NK-92 (cell line): ENCODE results near the gene PSD4.

Source experiments
- DNase-seq: peaks from one replicate; lab custom pipeline; 2025; ENCODE audit not compliant: unreplicated experiment; lab: John Stamatoyannopoulos, UW

PSD4 gene

DNA sequence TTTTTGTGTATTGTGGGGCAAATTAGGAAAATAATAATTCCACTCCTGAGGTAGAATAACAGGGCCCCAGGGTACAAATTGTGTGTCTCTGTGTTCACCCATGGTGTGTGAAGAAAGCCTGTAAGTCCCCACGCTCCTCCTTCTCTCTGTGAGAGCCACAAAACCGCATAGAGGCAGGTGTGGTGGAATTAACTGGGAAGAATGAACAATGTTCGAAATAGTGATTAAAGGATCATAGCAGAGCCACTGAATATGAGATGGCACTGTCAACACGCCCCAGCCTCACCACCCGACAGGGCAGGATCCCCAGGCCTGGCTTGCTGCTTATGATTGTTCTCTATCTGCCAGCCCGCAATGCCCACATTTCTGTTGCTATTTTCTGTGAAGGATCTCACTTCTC lies 32.3 kb upstream of the PSD4 start:
- DNase-seq = no peak

DNA sequence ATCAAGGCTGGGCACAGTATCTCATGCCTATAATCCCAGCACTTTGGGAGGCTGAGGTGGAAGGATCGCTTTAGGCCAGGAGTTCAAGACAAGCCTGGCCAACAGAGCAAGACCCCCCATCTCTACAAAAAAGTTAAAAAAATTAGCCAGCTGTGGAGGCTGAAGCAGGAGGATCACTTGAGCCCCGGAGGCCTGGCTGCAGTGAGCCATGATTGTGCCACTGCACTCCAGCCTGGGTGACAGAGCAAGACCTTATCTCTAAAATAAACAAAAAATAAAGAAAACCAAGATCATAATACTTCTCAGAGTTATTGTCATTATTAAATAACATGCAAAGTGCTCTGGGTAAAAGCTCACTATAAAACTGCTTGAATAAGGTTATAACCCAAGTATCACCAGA lies 31.5 kb upstream of the PSD4 start:
- DNase-seq = no peak

- no peak for DNase-seq
Observed at GRCh38 chr2:113144259-113144658, 29.5 kb upstream of the PSD4 start.

- DNase-seq = no peak
Observed at GRCh38 chr2:113148606-113149552, 24.9 kb upstream of the PSD4 start.

DNA sequence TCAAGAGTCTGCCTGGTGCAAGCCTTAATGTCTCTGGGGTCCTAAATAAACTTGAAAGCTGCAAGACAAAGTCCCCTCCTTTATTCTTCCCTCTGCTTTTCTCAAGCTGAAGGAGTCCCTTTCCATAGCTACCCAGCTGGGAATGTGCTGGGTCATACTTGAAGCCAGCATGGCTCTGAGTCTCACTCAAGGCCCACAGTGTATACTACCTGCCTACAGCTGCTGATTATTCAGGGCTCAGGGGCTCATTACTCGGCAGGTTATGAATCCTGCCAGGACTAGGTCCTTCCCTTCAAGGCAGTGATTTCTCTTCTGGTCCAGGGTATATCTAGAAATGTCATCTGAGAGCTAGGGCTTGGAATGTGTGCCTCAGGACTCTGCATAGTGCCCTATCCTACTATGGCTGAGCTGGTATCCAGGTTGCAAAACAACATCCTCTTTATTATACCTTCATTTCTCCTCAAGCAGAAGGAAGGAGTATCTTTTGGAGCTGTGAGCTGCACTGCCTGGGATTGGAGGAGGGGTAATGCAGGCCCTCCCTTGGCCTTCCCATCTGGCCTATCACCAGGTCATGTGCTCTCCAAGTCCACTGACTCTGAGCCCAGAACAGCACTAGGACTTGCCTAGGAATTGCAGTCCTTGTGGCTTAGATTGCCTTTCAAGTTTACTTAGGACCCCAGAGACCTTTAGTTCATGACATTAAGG lies 24.1 kb upstream of the PSD4 start:
- DNase-seq = no peak

DNA sequence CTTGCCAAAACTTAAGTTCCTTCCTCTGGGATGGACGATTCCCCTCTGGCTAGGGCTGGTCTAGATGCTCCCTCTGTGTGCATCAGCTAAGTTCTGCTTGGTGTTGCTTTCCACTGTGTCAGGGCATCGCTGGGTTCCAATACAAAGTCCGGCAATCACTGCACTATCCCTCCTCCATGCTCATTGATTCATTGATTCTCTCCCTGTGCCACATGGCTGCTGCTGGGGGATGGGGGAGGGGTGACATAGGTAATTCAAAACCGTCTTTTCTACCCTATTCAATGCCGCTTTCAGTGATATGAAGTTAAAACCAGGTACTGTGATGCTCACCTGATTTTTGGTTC lies 23.5 kb upstream of the PSD4 start:
- DNase-seq = no peak

- DNase-seq = no peak
Observed at GRCh38 chr2:113155331-113155730, 18.4 kb upstream of the PSD4 start.

- DNase-seq = no peak
Observed at GRCh38 chr2:113156278-113157117, 17.3 kb upstream of the PSD4 start.

- no peak for DNase-seq
Observed at GRCh38 chr2:113157118-113157896, 16.5 kb upstream of the PSD4 start.

DNA sequence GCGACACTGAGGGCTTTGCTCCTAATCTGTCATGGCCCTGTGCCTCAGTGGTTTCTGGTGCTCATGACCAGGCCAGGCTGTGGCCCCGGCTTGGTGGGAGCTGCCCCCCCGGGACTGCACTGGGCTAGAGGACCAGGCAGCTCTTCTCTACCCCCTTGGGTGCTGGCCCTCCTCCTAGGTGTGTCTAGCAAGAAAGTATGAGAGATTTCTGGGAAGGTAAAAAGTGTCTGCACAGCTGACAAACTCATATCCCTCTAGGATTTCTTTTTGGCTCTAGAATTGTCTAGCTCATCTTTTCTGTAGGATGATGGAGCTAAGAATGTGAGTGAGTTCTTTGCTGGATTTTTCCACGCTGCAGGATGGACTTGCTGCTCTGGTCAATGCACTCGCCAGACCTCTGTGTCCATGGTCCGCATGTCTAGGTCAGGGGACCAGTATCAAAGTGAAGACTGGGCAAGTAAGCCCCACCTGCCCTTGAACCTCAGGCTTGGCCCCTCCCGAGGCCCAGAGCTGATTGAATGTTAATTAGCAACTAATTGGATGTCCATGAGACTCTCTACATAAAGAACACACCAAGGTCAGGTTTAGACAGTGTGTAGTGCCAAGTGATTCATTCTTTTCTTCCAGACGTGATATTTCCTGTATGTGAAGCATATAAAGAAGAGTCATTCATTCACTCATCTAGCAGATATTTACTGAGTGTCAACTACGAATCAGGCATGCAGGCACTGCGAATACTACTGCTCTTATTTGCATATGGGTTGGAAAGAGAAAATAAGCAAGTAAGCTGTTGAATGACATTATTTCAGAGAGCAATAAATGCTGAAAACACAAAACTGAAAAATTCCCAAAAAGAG lies 15.6 kb upstream of the PSD4 start:
- DNase-seq = no peak

DNA sequence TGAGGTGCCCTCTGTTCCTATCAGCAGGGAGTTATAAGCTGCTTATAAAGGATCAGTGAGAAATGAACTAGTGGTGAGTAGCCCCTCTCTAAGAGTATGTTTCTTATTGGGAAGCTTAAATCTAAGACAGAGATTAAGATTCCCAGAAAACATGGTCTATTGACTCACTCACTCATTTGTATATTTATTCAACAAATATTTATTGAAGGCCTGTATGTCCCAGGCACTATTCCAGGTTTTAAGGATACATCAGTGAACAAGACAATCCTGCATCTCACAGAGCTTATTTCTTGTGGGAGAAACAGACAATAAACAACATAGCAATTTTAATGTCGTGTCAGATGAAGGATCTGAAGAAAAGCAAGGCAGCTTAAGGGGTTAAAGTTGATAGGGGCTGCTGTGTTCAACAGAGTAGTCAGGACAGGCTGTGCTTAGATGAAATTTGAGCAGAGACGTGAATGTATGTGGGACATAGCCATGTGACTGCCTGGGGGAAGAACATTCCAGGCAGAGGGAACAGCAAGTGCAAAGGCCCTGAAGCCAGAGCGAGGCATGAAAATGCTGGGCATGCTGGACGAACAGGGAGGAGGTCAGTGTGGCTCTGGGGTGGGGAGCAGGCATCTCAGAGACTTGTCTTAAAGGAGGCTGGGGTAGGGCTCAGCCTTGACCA lies 14.8 kb upstream of the PSD4 start:
- no peak for DNase-seq

- no peak for DNase-seq
Observed at GRCh38 chr2:113160248-113160647, 13.5 kb upstream of the PSD4 start.

DNA sequence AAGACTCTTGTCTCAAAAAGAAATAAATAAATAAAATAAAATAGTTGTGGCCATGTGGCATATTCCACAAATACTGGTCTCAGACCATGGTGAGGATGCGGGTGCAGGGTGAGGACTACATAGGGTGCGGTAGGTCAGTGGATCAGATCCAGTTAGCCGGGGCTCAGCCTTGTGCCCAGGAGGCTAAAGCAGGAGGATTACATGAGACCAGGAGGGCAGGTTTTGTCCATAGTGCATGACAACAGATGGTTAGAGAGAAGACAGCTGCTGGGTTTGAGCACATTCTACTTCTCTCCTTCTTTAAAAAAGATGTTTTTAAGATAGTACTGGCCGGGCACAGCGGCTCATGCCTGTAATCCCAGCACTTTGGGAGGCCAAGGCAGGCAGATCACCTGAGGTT lies 12.8 kb upstream of the PSD4 start:
- DNase-seq = no peak

- DNase-seq = no peak
Observed at GRCh38 chr2:113162173-113162572, 11.6 kb upstream of the PSD4 start.

DNA sequence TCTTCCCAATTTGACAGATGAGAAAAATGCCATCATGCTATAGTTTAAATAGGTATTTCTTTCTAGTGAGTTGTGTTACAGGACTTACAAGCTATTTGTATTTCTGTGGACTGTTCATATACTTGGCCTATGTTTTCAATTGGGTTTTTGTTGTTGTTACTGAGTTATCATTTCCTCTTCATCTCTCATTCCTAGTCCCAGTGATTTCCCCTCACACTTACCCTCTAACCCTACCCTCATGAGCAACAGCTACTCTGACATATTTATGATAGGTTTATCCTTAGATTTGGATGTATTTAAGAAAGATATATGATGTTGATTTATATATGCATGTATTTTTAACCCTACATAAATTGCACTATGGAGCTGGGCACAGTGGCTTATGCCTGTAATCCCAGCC lies 10.9 kb upstream of the PSD4 start:
- DNase-seq = no peak

DNA sequence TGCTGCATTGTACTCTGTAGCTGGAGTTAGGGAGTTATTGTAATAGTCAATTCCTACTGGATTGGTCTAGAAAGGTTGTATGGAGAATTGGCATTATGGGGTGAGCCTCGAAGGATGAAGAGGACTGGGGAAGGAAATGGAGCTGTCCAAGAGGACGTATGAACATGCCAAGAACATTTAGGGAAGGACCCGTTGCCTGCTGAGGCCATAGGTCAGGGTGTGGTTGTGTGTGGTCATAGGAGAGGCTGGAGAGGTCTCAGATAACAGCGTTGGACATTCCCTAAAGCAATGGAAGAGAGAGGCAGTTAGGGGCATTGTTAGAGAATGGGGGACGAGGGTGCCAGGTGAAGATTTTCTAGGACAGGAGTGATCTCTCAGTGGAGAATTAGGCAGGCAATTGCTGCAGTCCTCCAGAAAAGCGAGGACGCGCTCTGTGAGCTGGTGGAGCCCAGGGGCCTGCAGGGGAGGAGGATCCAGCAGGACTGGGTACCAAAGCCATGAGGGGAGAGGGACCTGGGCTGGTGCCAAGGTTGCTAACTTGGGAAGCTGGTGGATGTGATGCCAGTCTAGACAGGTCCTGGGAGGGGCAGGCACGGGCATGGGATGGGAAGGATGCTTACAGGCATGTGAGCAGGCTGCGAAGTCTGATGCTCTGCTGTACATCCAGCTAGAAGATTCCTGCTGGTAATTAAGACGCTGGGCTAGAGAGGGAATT lies 9.4 kb upstream of the PSD4 start:
- no peak for DNase-seq

GRCh38 chr2:113164930-113165585 lies 8.7 kb upstream of the PSD4 start:
- no peak for DNase-seq

GRCh38 chr2:113166187-113166645 lies 7.6 kb upstream of the PSD4 start:
- DNase-seq = no peak
